PC-3 (cell line): Measurements from ENCODE around the gene SDC4.

Source experiments
- CTCF ChIP-seq: fragments of 300-600 bp; sonication (generic); conservative IDR thresholded peaks from 2 replicates; pipeline ENCODE4 v1.5.1; 2017; ENCODE audit warnings: antibody characterized with exemption, low read depth, mild to moderate bottlenecking, low read length
- EZH2 ChIP-seq: fragments of 300-600 bp; sonication (generic); IDR thresholded peaks from one replicate; pipeline ENCODE4 v1.6.1; 2017; ENCODE audit warnings: antibody characterized with exemption, mild to moderate bottlenecking, low read length; ENCODE audit not compliant: unreplicated experiment
- EZH2phosphoT487 ChIP-seq: fragments of 300-600 bp; sonication (generic); IDR thresholded peaks from 2 replicates; pipeline ENCODE4 v1.6.1; 2018; ENCODE audit warnings: mild to moderate bottlenecking, antibody characterized with exemption, low read length, borderline replicate concordance

GRCh38 chr20:45318386-45318939 is 29.8 kb downstream of the SDC4 start:
- TF ChIP-seq CTCF (no peak), EZH2phosphoT487 (no peak), EZH2 (no peak)
